GM12892 (cell line): ENCODE results near the gene OR4K2.

Source experiments
- POLR2A ChIP-seq: IDR thresholded peaks from 2 replicates; pipeline ENCODE4 v1.6.1; 2011; ENCODE audit warnings: low read depth, low read length, control low read depth
- POLR2AphosphoS5 ChIP-seq: IDR thresholded peaks from 2 replicates; pipeline ENCODE4 v1.6.1; 2011; ENCODE audit warnings: low read depth, low read length, control low read depth

DNA sequence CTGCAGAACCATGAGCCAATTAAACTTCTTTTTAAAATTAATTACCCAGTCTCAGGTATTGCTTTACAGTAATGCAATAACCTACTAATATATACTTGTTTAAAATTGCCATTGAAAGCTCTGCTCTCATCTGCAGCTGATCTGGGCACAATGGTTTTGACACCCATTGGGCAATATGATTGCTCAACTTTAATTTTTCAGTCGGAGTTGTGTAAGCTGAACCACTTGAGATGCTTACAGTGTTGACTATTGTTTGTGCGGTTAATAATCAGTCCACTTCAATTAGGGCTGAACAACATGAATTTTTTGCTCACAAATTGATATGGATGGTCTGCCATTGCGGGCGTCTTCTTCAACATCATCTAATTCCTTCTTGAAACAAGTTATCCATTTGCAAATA is 27.5 kb downstream of the OR4K2 start:
- TF ChIP-seq POLR2A (no peak), POLR2AphosphoS5 (no peak)
